Panc1 (cell line): ENCODE data around the gene MYO5B.

Experiments used
- POLR2AphosphoS5 ChIP-seq: IDR thresholded peaks from 2 replicates; pipeline ENCODE4 v1.6.1; 2012; ENCODE audit warnings: mild to moderate bottlenecking, low read depth, low read length, moderate library complexity
- TCF7L2 ChIP-seq: IDR thresholded peaks from 2 replicates; pipeline ENCODE4 v1.6.1; 2011; ENCODE audit warnings: mild to moderate bottlenecking, low read depth, low read length, inconsistent platforms
- TF ChIP-seq, protein P1 (sequence below): fragments of 450-650 bp; IDR thresholded peaks from 2 replicates; pipeline ENCODE4 v1.5.1; 2017; ENCODE audit warnings: mild to moderate bottlenecking

DNA sequence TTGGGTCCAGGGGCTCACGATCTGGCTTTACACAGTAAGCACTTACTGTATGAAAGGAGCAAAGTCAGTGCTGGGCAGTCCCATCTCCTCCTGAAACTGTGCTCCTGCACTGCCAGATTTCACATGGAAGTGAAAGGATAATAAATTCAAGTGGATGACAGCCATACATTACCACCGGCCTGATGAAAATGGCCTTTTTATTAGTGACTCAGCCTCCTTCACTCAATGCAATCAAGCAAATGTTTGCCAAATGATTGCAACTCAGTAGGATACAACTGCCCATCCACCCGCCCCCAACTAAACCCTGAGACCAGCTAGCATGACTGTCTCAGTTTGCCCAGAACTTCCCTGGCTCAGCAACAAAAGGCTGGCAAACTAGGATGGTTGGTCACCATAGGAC is 77.1 kb downstream of the MYO5B start:
- TF ChIP-seq, protein P1, sequence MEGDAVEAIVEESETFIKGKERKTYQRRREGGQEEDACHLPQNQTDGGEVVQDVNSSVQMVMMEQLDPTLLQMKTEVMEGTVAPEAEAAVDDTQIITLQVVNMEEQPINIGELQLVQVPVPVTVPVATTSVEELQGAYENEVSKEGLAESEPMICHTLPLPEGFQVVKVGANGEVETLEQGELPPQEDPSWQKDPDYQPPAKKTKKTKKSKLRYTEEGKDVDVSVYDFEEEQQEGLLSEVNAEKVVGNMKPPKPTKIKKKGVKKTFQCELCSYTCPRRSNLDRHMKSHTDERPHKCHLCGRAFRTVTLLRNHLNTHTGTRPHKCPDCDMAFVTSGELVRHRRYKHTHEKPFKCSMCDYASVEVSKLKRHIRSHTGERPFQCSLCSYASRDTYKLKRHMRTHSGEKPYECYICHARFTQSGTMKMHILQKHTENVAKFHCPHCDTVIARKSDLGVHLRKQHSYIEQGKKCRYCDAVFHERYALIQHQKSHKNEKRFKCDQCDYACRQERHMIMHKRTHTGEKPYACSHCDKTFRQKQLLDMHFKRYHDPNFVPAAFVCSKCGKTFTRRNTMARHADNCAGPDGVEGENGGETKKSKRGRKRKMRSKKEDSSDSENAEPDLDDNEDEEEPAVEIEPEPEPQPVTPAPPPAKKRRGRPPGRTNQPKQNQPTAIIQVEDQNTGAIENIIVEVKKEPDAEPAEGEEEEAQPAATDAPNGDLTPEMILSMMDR: no peak
- TF ChIP-seq TCF7L2: no peak
- TF ChIP-seq POLR2AphosphoS5: no peak
